Right lobe of liver (tissue), 6 donors: ENCODE measurements around the gene SFPQ. TPM values are rescaled to one million over a fixed set of nuclear protein-coding genes. Genes with fewer than 3 reads are reported as not detected.
"Not testable (repeated sequence)": the region's sequence is repeated elsewhere in the genome, so short reads cannot be mapped to it uniquely, and the experiment has no call there.

Source experiments
- ATAC-seq, 4 donors: fragments of 200-7000 bp; cut with Tn5 transposase; one replicate each; pipeline ENCODE4 v1.9.1; 2020; ENCODE audit warnings: mild to moderate bottlenecking in 4 of 4, moderate library complexity in 4 of 4
- DNase-seq, 3 donors: peaks; one replicate each; pipeline ENCODE4 v3.0.0-alpha.2; 2020
- H3K27ac ChIP-seq, 3 donors: fragments of 200-600 bp; one replicate each; pipeline ENCODE4 v1.8.0; 2022
- H3K27me3 ChIP-seq, 2 donors: fragments of 200-600 bp; one replicate each; pipeline ENCODE4 v1.8.0; 2022
- H3K36me3 ChIP-seq, 4 donors: fragments of 200-600 bp; sonication (generic) in 1 of 4; one replicate each; pipeline versions ENCODE4 v1.5.1 to v1.8.0; 2017 to 2022; ENCODE audit warnings: control low read depth in 1 of 4
- H3K4me1 ChIP-seq, 4 donors: fragments of 200-600 bp; sonication (generic) in 1 of 4; one replicate each; pipeline versions ENCODE4 v1.5.1 to v1.8.0; 2017 to 2022; ENCODE audit warnings: control low read depth in 1 of 4
- H3K4me3 ChIP-seq, 3 donors: fragments of 200-600 bp; one replicate each; pipeline ENCODE4 v1.8.0; 2022
- H3K9me3 ChIP-seq, 4 donors: fragments of 200-600 bp; sonication (generic) in 1 of 4; one replicate each; pipeline versions ENCODE4 v1.5.1 to v1.8.0; 2017 to 2022; ENCODE audit warnings: control low read depth in 1 of 4
- POLR2A ChIP-seq: fragments of 450-650 bp; IDR thresholded peaks from one replicate; pipeline ENCODE4 v1.6.1; 2017; ENCODE audit warnings: antibody characterized with exemption, mild to moderate bottlenecking
- WGBS: methylation state at CpG from one replicate; pipeline ENCODE4 v1.1.6; 2018; ENCODE audit warnings: low coverage, low lambda C conversion rate; ENCODE audit not compliant: insufficient coverage; ENCODE audit errors: missing lambda C conversion rate; 5-methylcytosine and 5-hydroxymethylcytosine counted together
- intact Hi-C, 2 donors: fragments of 100-400 bp; cut with DNase I; formaldehyde crosslinking; loops; one replicate each; pipeline versions ENCODE4 v1.11.2 to v1.14.1; 2022
- long read RNA-seq: library from polyadenylated mRNA; unstranded; transcript quantifications from one replicate; pipeline ENCODE4 v2.0.0, GENCODE V29; 2019
- total RNA-seq, 6 experiments: library from RNA; depleted of rRNA in 2 of 6; stranded (reverse); fragments of >200 nt in 2 of 6; fragmentation: NEBNext Ultra II Directional in 3 of 6; extraction: Animal tissue kit (Norgen Biotek cat#: 25700) in 3 of 6; gene quantifications; one replicate each; pipeline versions ENCODE4 v1.1.0 to v1.2.4, GENCODE V29; 2016 to 2023
- TF ChIP-seq, protein P1 (sequence below), 4 donors: fragments of 200-600 bp in 3 of 4; fragments of 450-650 bp in 1 of 4; IDR thresholded peaks; one replicate each; pipeline versions ENCODE4 v1.5.1 to v1.8.0; 2016 to 2022; ENCODE audit warnings: antibody characterized with exemption in 4 of 4, mild to moderate bottlenecking in 2 of 4
- donor health status: DM: no; HTN: yes; CAD: no.
- donor health status: DM: no; HTN: no; CAD: no.
- donor health status: DM: no; HTN: no; CAD: no.
- donor health status: DM: no; HTN: yes; CAD: no.
- donor health status: DM: no; HTN: yes; CAD: no.

SFPQ gene
- 10 to 100 TPM; 48.4 to 99.6 (median 73.2) TPM for total RNA-seq
- long read RNA-seq, partial matches to known transcripts: 3 of 4 reads
- long read RNA-seq, other reads (novel, unspliced or antisense): 1 of 4 reads

DNA sequence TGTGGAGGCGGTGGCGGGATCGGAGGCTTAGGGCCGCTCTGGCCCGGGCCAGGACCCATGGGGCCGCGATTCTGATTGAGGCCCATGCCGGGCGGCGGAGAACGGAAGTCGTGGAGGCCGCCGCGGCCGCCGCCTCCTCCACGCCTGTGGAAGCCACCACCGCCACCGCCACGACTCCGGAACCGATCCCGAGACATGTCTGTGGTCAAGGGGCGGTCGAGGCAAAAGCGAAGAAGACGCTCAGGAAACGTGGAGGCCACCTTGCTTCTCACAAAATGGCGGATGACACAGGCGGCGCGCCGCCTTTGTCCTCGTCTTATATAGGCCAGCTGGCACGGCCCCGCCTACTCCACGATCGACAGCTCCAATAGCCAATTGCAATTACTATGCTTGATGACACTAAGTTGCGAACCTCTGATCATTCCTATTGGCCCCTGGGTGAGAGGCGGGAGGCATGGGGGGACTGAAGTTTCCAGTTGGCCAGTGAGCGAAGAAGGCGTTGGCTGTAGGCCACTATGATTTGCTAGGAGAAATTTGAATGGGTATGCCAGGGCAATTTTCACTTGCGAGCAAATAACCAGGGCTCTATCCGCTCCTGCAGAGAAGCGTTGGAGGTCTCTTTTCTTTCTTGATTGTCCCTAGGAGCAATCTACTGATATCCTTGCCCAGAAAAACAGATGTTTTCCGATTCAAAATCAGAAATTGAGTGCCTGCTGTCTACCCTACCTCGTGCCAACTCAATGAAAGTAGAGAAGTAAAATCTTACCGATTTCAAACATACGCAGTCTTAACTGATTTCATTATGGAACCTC is at the start of gene SFPQ:
TSS of gene SFPQ (minus strand) at position 293 of the 812 bp plus-strand sequence. CDS start at position 197, 96 bp downstream.
- peaks cover 0 to 32% (median 13%) of the 10 kb centered on the region in 4 donors for H3K4me1 ChIP-seq
- TF ChIP-seq, protein P1, sequence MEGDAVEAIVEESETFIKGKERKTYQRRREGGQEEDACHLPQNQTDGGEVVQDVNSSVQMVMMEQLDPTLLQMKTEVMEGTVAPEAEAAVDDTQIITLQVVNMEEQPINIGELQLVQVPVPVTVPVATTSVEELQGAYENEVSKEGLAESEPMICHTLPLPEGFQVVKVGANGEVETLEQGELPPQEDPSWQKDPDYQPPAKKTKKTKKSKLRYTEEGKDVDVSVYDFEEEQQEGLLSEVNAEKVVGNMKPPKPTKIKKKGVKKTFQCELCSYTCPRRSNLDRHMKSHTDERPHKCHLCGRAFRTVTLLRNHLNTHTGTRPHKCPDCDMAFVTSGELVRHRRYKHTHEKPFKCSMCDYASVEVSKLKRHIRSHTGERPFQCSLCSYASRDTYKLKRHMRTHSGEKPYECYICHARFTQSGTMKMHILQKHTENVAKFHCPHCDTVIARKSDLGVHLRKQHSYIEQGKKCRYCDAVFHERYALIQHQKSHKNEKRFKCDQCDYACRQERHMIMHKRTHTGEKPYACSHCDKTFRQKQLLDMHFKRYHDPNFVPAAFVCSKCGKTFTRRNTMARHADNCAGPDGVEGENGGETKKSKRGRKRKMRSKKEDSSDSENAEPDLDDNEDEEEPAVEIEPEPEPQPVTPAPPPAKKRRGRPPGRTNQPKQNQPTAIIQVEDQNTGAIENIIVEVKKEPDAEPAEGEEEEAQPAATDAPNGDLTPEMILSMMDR (IDR thresholded peaks at IDR 0.05): no peak
- TF ChIP-seq POLR2A: peak; percentile 91
- peaks cover 3 to 29% (median 17%) of the 10 kb centered on the region in 4 donors for H3K36me3 ChIP-seq
- no peaks in the 10 kb centered on the region for H3K9me3 ChIP-seq
- no peaks in the 10 kb centered on the region for H3K27me3 ChIP-seq
- WGBS: under 1% methylated on average over 29 of the region's 50 CpGs
- H3K4me3 ChIP-seq: peak within 1 kb of the TSS; percentile 96 to 98 (median 97)
- intact Hi-C loops: no loop called here
- DNase-seq (peak; percentile 92 to 98 (median 95)), ATAC-seq (peak; percentile 93 to 97 (median 94))
- H3K27ac ChIP-seq: peak within 1 kb of the TSS; percentile 99 to 100 (median 100)

- not testable (repeated sequence) for H3K4me3 ChIP-seq, H3K27ac ChIP-seq
Observed at GRCh38 chr1:35236772-35237171, 43.8 kb upstream of the SFPQ start.

DNA sequence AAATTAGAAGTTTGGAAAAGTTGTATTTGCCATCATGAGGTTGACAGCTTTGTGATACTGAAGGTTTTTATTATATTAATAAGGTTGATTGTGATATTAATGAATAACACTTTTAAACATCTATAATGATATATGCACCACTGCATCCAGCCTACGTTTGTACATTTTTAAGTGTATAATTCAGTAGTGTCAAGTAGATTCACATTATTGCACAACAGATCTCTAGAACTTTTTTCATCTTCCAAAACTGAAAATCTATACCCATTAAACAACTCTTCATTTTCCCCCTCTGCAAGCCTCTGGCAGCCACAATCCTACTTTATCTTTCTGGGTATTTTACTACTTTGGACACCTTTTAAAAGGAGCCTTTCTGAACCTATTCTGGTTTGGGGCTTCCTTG is 38.3 kb upstream of the SFPQ start:
- 38% methylated on average over 1 of the region's 1 CpG for WGBS

More at GRCh38 chr1:35236772-35237171, 43.8 kb upstream of the SFPQ start:
- DNase-seq, H3K9me3 ChIP-seq, H3K4me1 ChIP-seq, H3K36me3 ChIP-seq, H3K27me3 ChIP-seq, ATAC-seq, intact Hi-C loops: not testable (repeated sequence)
- 84% methylated on average over 2 of the region's 2 CpGs for whole genome bisulfite sequencing

GRCh38 chr1:35229587-35230360 is 36.8 kb upstream of the SFPQ start:
- H3K27me3 ChIP-seq: no peaks in the 10 kb centered on the region
- DNase-seq (no peak), ATAC-seq (no peak)
- no peak overlapping the region for H3K27ac ChIP-seq
- 71% methylated on average over 1 of the region's 1 CpG for WGBS
- no peaks in the 10 kb centered on the region for H3K9me3 ChIP-seq
- intact Hi-C loops: no loop called here
- H3K36me3 ChIP-seq: no peaks in the 10 kb centered on the region
- TF ChIP-seq POLR2A: no peak
- TF ChIP-seq, protein P1 (IDR thresholded peaks at IDR 0.05): no peak
- H3K4me1 ChIP-seq: no peaks in the 10 kb centered on the region
- H3K4me3 ChIP-seq: no peak overlapping the region

More for the DNA sequence above, 38.3 kb upstream of the SFPQ start:
- Histone ChIP-seq H3K4me1 (no peaks in the 10 kb centered on the region), H3K4me3 (no peak overlapping the region), H3K27me3 (no peaks in the 10 kb centered on the region), H3K9me3 (no peaks in the 10 kb centered on the region), H3K36me3 (no peaks in the 10 kb centered on the region), H3K27ac (no peak overlapping the region)
- no peak for TF ChIP-seq POLR2A
- TF ChIP-seq, protein P1 (IDR thresholded peaks at IDR 0.05): no peak
- ATAC-seq (no peak), DNase-seq (no peak)
- intact Hi-C loops: no loop called here
